H1 (cell line): ENCODE measurements around the gene PHYHD1. TPM values are rescaled to one million over a fixed set of nuclear protein-coding genes. Genes with fewer than 3 reads are reported as not detected.

Experiments
- ATF2 ChIP-seq: IDR thresholded peaks from 2 replicates; pipeline ENCODE4 v1.6.1; 2012; ENCODE audit warnings: low read length, inconsistent platforms
- BCL11A ChIP-seq, 2 experiments: IDR thresholded peaks; one replicate each; pipeline ENCODE4 v1.6.1; 2011; ENCODE audit warnings: low read depth in 2 of 2, low read length in 2 of 2, mild to moderate bottlenecking in 2 of 2
- RFX5 ChIP-seq: IDR thresholded peaks from 2 replicates; pipeline ENCODE4 v1.6.1; 2011; ENCODE audit warnings: low read depth, low read length, improper control_type of control experiment, borderline replicate concordance
- SIN3A ChIP-seq, 2 experiments: IDR thresholded peaks in 1 of 2; conservative IDR thresholded peaks in 1 of 2; 2 replicates each; pipeline ENCODE4 v1.6.1; 2011 to 2012; ENCODE audit warnings: low read length in 2 of 2, improper control_type of control experiment in 1 of 2, low read depth in 1 of 2, mild to moderate bottlenecking in 1 of 2
- polyA plus RNA-seq, 7 experiments: library from polyadenylated mRNA; depleted of rRNA in 3 of 7; stranded (reverse) in 5 of 7; unstranded in 2 of 7; fragments of >200 nt in 5 of 7; fragments of 200-250 nt in 2 of 7; gene quantifications; 1 replicate in 5 of 7; 2 replicates in 1 of 7; 4 replicates in 1 of 7; pipeline versions ENCODE4 v1.2.1 to v1.2.3, GENCODE V29; 2011 to 2013; ENCODE audit warnings: missing spikeins in 2 of 7, mixed read lengths in 2 of 7
- total RNA-seq: library from RNA; stranded (reverse); fragmentation: NEBNext Ultra II Directional; extraction: Animal tissue kit (Norgen Biotek cat#: 25700); gene quantifications from 2 replicates; pipeline ENCODE4 v1.2.1, GENCODE V29; 2021

Gene PHYHD1
- total and polyA plus RNA-seq, 2 of the 8 experiments (the other 6 are each of a cell fraction or from before 2014, with no cell fraction given): 14.1 to 25.6 TPM

- TF ChIP-seq ATF2 (no peak), SIN3A (conservative IDR thresholded peaks at IDR 0.05 in 1 of 2, IDR thresholded peaks at IDR 0.05 in 1 of 2; ENCODE audit: low read depth in 1 of 2, low read length in 2 of 2) (no peak), RFX5 (no peak), BCL11A (IDR thresholded peaks at IDR 0.05; ENCODE audit: low read depth in 2 of 2, low read length in 2 of 2) (no peak)
Measured at GRCh38 chr9:128937310-128938165, 16.8 kb downstream of the PHYHD1 start (continued).
